ENCODE data around the gene KSR1.
A peak's percentile ranks its signal among the peaks of the same experiment; 100 is the strongest.
"Not testable (repeated sequence)": the region's sequence is repeated elsewhere in the genome, so short reads cannot be mapped to it uniquely, and the experiment has no call there.

KSR1 gene

GRCh38 chr17:27496971-27497370 lies 40.7 kb downstream of the KSR1 start:
- H3K4me3 ChIP-seq (ENCODE audit: low read length): no peak overlapping the region
- TF ChIP-seq CTCF (conservative IDR thresholded peaks at IDR 0.05; ENCODE audit: low read depth, low read length): no peak
- no peak for DNase-seq (ENCODE audit: low read depth)

- no peak for TF ChIP-seq CTCF (conservative IDR thresholded peaks at IDR 0.05; ENCODE audit: low read depth, low read length)
Observed at GRCh38 chr17:27497696-27498095, 41.4 kb downstream of the KSR1 start.

GRCh38 chr17:27498615-27499309 lies 42.5 kb downstream of the KSR1 start:
- TF ChIP-seq CTCF (conservative IDR thresholded peaks at IDR 0.05; ENCODE audit: low read depth, low read length): no peak
- no peak overlapping the region for H3K4me3 ChIP-seq (ENCODE audit: low read length)
- DNase-seq (ENCODE audit: low read depth): no peak

More at GRCh38 chr17:27497696-27498095, 41.4 kb downstream of the KSR1 start:
- H3K4me3 ChIP-seq (ENCODE audit: low read length): no peak overlapping the region
- DNase-seq (ENCODE audit: low read depth): no peak

GRCh38 chr17:27499451-27500265 lies 43.4 kb downstream of the KSR1 start:
- no peak for DNase-seq (ENCODE audit: low read depth)
- TF ChIP-seq CTCF (conservative IDR thresholded peaks at IDR 0.05; ENCODE audit: low read depth, low read length): no peak

GRCh38 chr17:27501338-27501737 lies 45.1 kb downstream of the KSR1 start:
- not testable (repeated sequence) for DNase-seq (ENCODE audit: low read depth); H3K4me3 ChIP-seq (ENCODE audit: low read length)

More at GRCh38 chr17:27499451-27500265, 43.4 kb downstream of the KSR1 start:
- no peak overlapping the region for H3K4me3 ChIP-seq (ENCODE audit: low read length)

GRCh38 chr17:27502526-27503324 lies 46.5 kb downstream of the KSR1 start:
- peak; percentile 67 for DNase-seq (ENCODE audit: low read depth)
- H3K4me3 ChIP-seq (ENCODE audit: low read length): no peak overlapping the region
- no peak for TF ChIP-seq CTCF (conservative IDR thresholded peaks at IDR 0.05; ENCODE audit: low read depth, low read length)

DNA sequence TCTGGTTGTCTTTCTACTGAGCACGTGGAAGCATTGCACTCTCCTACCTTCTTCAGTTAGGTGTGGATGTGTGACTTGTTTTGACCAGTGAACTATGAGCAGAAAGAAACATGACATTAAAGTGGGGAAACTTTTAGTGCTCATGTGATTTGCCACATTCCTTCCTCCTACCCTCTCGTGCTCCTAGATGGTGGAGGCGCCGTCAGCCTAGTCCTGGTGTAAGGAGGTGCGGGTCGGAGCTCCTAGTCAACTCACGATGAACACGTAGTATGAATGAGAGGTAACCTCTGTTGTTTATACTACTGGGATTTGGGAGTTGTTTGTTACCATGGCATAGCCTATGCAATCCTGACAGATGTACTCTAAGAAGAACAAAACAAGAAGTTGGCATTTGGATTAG lies 47.4 kb downstream of the KSR1 start:
- no peak for DNase-seq (ENCODE audit: low read depth)
- no peak for TF ChIP-seq CTCF (conservative IDR thresholded peaks at IDR 0.05; ENCODE audit: low read depth, low read length)
- H3K4me3 ChIP-seq (ENCODE audit: low read length): no peak overlapping the region

All from retinal pigment epithelial cell (primary cell).